WTC11 (cell line): ENCODE data around the gene SRSF12.
A peak's percentile ranks its signal among the peaks of the same experiment; 100 is the strongest.

Source experiments
- CREB1 ChIP-seq: sonication (generic); formaldehyde crosslinking; IDR thresholded peaks from 2 replicates; pipeline ENCODE4 v1.8.0; 2023; ENCODE audit warnings: mild to moderate bottlenecking, missing genetic modification reagents
- NFYB ChIP-seq: sonication (generic); formaldehyde crosslinking; conservative IDR thresholded peaks from 2 replicates; pipeline ENCODE4 v1.8.0; 2022; ENCODE audit warnings: low read depth, missing genetic modification reagents
- NR2C2 ChIP-seq: sonication (generic); formaldehyde crosslinking; IDR thresholded peaks from 2 replicates; pipeline ENCODE4 v1.8.0; 2022; ENCODE audit warnings: mild to moderate bottlenecking, missing genetic modification reagents
- SOX15 ChIP-seq: fragments of 250-450 bp; sonication (Bioruptor Pico); IDR thresholded peaks from 2 replicates; pipeline ENCODE4 v1.9.0; 2021; ENCODE audit warnings: mild to moderate bottlenecking
- TF ChIP-seq, protein P1 (sequence below): fragments of 200-600 bp; IDR thresholded peaks from 2 replicates; pipeline ENCODE4 v1.8.0; 2022; ENCODE audit warnings: antibody characterized with exemption
- TF ChIP-seq, protein P2 (sequence below): sonication (generic); formaldehyde crosslinking; IDR thresholded peaks from 2 replicates; pipeline ENCODE4 v1.8.0; 2022; ENCODE audit warnings: mild to moderate bottlenecking, missing genetic modification reagents
- TF ChIP-seq, protein P3 (sequence below): sonication (generic); formaldehyde crosslinking; IDR thresholded peaks from 2 replicates; pipeline ENCODE4 v1.8.0; 2023; ENCODE audit warnings: missing genetic modification reagents

DNA sequence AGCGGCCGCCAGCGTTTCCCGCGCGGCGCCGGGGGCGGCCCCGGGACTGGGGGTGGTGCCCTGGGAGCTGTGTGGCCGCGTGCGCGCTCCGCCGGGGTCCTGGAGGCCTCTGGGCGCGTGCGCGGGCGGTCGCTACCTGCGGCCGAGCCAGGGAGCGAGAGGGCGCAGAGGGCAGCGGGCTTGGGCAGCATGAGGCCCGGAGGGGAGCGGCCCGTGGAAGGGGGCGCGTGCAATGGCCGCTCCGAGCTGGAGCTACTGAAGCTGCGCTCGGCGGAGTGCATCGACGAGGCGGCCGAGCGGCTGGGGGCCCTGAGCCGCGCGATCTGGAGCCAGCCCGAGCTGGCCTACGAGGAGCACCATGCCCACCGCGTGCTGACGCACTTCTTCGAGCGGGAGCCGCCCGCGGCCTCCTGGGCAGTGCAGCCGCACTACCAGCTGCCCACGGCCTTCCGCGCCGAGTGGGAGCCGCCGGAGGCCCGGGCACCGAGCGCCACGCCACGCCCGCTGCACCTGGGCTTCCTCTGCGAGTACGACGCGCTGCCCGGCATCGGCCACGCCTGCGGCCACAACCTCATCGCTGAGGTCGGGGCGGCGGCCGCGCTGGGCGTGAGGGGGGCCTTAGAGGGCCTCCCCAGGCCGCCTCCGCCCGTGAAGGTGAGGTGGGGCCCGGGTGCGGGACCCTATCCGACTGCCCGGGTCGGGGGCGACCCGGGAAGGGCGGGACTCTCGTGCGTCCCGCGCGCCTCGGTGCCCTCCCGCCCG lies 28.3 kb upstream of the SRSF12 start, which contains the start of gene PM20D2:
- no peak for TF ChIP-seq SOX15 (CRISPR knock-in tag)
- TF ChIP-seq, protein P1, sequence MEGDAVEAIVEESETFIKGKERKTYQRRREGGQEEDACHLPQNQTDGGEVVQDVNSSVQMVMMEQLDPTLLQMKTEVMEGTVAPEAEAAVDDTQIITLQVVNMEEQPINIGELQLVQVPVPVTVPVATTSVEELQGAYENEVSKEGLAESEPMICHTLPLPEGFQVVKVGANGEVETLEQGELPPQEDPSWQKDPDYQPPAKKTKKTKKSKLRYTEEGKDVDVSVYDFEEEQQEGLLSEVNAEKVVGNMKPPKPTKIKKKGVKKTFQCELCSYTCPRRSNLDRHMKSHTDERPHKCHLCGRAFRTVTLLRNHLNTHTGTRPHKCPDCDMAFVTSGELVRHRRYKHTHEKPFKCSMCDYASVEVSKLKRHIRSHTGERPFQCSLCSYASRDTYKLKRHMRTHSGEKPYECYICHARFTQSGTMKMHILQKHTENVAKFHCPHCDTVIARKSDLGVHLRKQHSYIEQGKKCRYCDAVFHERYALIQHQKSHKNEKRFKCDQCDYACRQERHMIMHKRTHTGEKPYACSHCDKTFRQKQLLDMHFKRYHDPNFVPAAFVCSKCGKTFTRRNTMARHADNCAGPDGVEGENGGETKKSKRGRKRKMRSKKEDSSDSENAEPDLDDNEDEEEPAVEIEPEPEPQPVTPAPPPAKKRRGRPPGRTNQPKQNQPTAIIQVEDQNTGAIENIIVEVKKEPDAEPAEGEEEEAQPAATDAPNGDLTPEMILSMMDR, result no peak
- TF ChIP-seq, protein P2, sequence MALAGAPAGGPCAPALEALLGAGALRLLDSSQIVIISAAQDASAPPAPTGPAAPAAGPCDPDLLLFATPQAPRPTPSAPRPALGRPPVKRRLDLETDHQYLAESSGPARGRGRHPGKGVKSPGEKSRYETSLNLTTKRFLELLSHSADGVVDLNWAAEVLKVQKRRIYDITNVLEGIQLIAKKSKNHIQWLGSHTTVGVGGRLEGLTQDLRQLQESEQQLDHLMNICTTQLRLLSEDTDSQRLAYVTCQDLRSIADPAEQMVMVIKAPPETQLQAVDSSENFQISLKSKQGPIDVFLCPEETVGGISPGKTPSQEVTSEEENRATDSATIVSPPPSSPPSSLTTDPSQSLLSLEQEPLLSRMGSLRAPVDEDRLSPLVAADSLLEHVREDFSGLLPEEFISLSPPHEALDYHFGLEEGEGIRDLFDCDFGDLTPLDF (CRISPR knock-in tag), result peak; percentile 90
- TF ChIP-seq, protein P3, sequence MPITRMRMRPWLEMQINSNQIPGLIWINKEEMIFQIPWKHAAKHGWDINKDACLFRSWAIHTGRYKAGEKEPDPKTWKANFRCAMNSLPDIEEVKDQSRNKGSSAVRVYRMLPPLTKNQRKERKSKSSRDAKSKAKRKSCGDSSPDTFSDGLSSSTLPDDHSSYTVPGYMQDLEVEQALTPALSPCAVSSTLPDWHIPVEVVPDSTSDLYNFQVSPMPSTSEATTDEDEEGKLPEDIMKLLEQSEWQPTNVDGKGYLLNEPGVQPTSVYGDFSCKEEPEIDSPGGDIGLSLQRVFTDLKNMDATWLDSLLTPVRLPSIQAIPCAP (CRISPR knock-in tag), result no peak; the same call in none of the 2 replicates
- peak; percentile 40; the same call in 1 of the 2 replicates for TF ChIP-seq NR2C2 (CRISPR knock-in tag)
- TF ChIP-seq CREB1 (CRISPR knock-in tag), result peak; percentile 70; the same call in 1 of the 2 replicates
- TF ChIP-seq NFYB (CRISPR knock-in tag), result peak; percentile 47
